ENCODE results near the gene CGB7.
"Not testable (repeated sequence)": the region's sequence is repeated elsewhere in the genome, so short reads cannot be mapped to it uniquely, and the experiment has no call there.

CGB7 gene

GRCh38 chr19:49057636-49058234, at the start of gene CGB7:
CGB7 (minus strand) TSS chr19:49057749; CDS start chr19:49055375, 2,374 bp downstream.
- in situ Hi-C loops (cut with HindIII; ENCODE audit: low sequenced_read_pairs), result no loop called here

DNA sequence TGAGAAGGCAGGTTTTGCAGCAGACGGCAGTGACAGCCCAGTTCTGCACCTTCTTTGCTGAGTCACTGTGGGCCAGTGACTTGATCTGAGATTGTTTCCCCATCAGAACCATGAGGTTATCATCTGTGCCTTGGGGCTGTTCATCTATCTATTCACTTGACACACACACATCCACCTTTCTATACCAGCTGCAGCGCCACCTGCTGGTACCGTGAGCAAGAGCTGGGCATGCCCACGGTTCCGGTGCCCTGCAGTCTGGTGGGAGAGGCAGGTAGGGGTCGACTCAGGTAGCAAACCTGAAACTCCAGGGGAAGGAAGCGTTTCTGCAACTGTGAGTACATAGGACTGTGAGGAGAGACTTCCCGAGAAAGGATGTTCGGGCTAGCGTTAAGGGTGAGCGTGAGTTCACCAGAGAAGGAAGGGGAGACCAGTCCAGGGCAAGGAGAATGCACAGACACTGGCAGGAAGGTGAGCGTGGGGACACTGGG, 49.1 kb upstream of the CGB7 start:
- in situ Hi-C loops (cut with HindIII; ENCODE audit: low sequenced_read_pairs), result no loop called here

DNA sequence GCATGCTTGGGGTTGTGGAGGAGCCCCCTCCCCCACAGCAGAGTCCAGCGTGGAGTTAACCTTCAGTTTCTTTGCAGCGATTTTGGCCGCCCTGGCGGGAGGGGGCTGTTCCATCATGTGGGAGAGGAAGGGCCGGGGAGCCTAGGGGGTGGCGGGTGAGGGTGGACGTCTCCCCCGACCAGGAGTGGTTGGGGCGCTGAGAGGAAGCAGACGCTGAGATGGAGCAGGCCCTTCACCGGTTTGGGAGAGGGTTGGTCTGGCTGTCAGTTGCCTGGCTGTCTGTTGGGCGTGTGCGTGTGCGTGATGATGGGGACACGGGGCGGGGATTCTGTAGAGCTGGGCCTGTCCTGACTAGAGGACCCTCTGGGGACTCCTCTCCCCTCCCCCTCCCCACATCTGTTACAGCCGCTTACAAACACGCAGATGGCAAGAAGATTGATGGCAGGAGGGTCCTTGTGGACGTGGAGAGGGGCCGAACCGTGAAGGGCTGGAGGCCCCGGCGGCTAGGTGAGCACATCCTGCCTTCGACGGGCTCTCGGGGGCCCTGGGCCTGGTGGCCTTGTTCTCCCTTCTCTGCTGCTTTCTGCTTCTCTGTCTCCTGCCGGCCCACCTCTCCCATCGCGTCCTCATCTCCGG, 46.8 kb upstream of the CGB7 start:
- in situ Hi-C loops (cut with HindIII; ENCODE audit: low sequenced_read_pairs), result no loop called here

DNA sequence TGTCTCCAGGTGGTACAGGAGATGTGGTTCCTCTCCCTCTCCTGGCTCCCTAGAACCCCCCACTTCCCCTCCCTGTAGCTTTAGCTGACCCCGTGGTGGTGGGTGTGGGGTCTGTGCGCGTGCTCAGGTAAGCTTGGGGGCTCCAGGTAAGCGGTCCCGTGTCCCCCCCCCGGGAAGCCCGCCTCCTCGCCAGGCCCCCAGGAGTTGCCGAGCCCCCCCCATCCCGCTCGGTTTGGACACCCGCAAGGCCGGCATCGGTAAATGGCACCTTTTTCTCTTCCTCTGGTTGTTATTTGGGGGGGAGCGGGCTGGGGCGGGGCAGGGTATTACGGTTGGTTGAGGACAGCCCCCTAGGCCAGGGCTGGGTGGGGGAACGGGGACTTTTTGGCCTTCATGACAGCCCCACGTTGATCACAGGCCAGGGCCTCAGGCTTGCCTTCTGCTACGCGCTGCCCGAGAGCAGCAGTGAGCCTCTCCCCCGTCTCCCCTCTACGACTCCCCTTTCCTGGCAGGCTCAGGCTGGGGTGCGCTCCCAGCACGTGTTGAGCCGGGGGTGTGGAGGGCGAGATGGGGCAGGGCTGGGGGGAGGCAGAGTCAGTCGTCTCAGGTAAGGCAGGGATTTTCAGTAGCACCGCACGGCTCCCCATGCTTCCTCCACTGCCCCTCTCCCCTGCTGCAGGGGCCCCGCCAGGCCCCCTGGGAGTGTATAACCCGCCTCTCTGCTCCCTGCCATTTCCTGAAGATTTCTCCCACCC, 46.0 kb upstream of the CGB7 start:
- in situ Hi-C loops (cut with HindIII; ENCODE audit: low sequenced_read_pairs), result no loop called here

DNA sequence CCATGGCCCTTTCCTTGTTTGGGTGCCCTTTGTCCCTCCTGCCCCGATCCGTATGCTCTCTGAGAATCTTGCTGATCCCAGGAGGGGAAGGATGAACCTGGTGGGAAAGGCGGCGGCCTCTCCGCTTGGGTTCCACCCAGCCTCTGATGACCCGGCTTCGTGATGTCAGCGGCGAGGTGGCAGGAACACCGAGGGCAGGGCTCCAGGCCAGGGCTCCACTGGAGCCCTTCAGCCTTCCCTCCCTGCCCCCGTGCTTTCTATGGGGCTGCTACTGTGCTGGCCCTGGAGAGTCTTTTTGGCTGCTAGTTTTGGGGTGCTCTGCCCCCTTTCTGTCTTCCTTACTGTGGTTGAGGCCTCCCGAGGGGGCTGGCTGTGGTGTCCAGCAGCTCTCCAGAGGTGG, 44.8 kb upstream of the CGB7 start:
- in situ Hi-C loops (cut with HindIII; ENCODE audit: low sequenced_read_pairs), result no loop called here

- in situ Hi-C loops (cut with HindIII; ENCODE audit: low sequenced_read_pairs), result no loop called here
These were observed 43.6 kb upstream of the CGB7 start for GRCh38 chr19:49101160-49101559.

DNA sequence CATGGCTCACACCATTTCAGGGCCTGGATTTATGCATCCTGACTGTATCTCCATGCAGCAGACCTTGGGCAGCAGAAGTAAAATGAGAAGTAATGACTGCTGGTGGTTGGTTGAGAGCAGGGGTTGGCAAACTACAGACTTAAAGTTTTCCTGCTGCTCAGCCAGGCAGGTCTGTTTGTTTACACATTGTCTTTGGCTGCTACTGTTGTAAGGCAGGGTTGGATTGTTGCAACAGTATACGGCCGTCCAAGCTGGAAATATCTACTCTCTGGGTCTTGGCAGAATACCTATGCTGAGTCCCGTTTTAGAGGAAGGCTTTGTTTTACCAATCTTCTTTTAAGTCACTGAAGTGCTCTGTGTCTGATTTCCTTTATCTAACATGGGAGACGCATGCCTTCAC, 41.2 kb upstream of the CGB7 start:
- in situ Hi-C loops (cut with HindIII; ENCODE audit: low sequenced_read_pairs), result no loop called here

DNA sequence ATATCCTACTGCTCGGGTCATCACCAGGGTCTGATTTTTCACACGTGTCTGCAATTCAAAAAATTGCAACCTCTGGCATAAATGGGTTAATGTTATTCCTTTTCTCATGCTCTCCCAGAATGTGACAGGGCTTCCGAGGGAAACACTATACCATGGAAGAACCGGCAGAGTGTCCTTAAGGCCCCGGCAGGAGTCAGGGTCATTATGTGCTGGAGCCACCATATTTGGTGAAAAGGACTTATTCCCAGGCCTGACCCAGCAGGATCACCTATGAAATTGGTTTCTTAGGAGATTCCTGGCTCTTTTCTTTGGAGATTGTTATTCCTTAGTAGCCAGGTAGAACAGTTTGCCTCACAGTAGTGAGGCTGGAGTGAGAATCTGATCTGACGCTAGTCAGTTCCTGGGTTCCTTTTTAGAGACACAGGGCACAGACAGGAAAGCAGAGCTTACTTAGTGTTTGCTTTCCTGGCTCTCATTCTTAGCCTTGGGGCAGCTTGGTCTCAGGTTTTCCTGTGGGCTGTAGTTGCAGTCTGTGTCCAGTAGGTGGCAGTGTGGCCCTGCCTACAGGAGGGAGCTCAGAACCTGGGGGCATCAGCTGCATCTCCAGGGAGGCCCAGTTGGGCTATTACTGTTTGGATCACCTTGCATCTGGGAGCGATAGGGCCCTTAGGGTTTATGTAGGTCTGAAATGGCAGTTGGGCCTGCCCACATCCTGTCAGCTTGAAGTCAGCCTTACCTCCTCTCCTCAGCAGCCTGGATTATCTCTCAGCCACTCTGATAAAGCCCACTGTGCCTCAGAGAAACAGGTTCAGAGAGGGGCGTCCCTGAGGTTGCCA, 40.1 kb upstream of the CGB7 start:
- in situ Hi-C loops (cut with HindIII; ENCODE audit: low sequenced_read_pairs), result no loop called here

DNA sequence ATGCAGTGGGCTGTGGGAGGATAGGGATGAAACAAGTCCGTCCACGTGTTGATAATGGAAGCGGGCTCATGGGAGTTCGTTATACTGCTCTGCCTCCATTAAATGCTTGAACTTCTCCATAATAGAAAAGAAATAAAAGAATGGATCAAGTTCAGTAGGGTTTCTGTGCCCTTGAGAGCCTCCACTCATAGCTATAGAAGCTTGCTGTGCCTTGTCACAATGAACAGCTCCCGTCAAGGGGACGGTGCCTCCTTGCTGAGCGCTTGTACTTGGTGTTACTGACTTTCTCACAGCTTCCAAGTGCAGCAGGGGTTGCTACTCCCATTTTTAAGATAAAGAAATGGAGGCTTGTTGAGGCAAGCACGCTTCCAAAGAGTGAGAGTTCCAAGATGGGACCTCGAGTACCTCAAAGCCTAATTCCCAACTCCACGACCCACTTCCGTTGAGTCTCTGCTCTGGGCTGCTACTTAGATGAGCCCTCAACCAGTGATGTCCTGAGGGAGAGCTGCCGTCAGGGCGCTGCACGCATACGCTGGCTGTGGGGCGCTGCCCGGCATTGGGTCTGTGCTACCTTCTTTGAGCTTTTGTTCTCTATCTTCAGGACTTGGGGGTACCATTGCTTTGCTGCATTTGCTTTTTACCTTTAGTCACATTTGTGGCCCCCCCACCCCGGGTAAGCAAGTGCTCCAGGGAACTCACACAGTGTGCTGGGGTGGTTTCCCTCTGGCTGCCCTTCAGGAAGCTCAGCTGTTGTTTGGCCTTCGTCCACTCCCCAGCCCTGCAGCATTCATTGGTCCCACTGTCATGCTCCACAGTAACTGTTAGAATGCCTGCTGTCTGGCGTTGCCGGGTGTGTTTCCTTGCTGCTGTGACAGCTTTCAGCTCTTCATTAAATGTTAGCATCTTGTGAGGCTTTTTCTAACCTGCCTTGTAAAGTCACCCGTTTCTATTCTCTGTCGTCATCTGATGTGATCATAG, 37.2 kb upstream of the CGB7 start:
- in situ Hi-C loops (cut with HindIII; ENCODE audit: low sequenced_read_pairs), result no loop called here

DNA sequence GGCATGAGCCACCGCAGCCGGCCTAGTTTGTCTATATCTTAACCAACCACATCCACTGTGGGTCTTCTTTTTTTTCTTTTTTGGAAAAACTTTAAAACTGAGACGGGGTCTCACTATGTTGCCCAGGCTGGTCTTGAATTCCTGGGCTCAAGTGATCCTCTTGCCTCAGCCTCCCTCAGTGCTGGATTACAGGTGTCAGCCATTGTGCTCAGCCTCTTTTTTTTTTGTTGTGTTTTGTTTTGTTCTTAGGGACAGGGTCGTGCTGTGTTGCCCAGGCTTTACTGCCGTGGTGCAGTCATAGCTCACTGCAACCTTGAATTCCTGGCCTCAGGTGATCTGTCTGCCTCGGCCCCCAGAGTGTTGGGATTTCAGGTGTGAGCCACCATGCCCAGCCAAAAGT, 35.1 kb upstream of the CGB7 start:
- in situ Hi-C loops (cut with HindIII; ENCODE audit: low sequenced_read_pairs), result no loop called here

- in situ Hi-C loops (cut with HindIII; ENCODE audit: low sequenced_read_pairs), result no loop called here
These were observed 34.0 kb upstream of the CGB7 start for GRCh38 chr19:49091391-49092038.

GRCh38 chr19:49086296-49086695, 28.7 kb upstream of the CGB7 start:
- in situ Hi-C loops (cut with HindIII; ENCODE audit: low sequenced_read_pairs), result no loop called here

- in situ Hi-C loops (cut with HindIII; ENCODE audit: low sequenced_read_pairs), result no loop called here
These were observed 28.3 kb upstream of the CGB7 start for GRCh38 chr19:49085868-49086232.

GRCh38 chr19:49085020-49085867, 27.7 kb upstream of the CGB7 start, which contains the start of gene SNRNP70:
SNRNP70 (plus strand) TSS chr19:49085451; CDS start chr19:49086415, 964 bp downstream.
- in situ Hi-C loops (cut with HindIII; ENCODE audit: low sequenced_read_pairs), result no loop called here

GRCh38 chr19:49084206-49085019, 26.9 kb upstream of the CGB7 start:
- in situ Hi-C loops (cut with HindIII; ENCODE audit: low sequenced_read_pairs), result no loop called here

GRCh38 chr19:49081273-49081672, 23.7 kb upstream of the CGB7 start:
- in situ Hi-C loops (cut with HindIII; ENCODE audit: low sequenced_read_pairs), result no loop called here

GRCh38 chr19:49080392-49080791, 22.8 kb upstream of the CGB7 start:
- in situ Hi-C loops (cut with HindIII; ENCODE audit: low sequenced_read_pairs), result no loop called here

GRCh38 chr19:49074869-49075268, 17.3 kb upstream of the CGB7 start:
- in situ Hi-C loops (cut with HindIII; ENCODE audit: low sequenced_read_pairs), result not testable (repeated sequence)
